Limb (tissue), 2 donors: Measurements from ENCODE around the gene NBPF1.
"Not testable (repeated sequence)": the region's sequence is repeated elsewhere in the genome, so short reads cannot be mapped to it uniquely, and the experiment has no call there.

ENCODE experiments used
- DNase-seq, 2 donors: peaks; one replicate each; pipeline ENCODE4 v3.0.0-alpha.2; 2016; ENCODE audit errors: extremely low spot score in 2 of 2

NBPF1 gene

DNA sequence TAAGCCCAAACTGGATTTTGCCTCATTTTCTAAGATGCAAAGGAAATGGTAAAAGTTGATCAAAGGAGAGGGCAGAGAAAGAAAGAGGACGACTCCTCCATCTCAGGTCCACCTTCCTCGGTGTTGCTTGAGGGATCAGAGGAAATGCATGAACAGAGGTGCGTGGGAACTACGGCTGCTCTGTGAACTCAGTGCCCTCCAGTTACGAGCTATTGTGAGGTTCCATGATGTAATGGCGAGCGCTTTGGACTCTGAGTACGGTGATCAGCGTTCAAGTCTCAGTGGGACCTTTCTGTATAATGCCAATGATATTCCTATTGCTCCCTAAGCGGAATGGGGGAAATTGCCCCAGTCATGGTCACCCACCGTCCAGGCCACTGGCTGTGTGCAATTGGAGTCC, 60.1 kb downstream of the NBPF1 start:
- not testable (repeated sequence) for DNase-seq

DNA sequence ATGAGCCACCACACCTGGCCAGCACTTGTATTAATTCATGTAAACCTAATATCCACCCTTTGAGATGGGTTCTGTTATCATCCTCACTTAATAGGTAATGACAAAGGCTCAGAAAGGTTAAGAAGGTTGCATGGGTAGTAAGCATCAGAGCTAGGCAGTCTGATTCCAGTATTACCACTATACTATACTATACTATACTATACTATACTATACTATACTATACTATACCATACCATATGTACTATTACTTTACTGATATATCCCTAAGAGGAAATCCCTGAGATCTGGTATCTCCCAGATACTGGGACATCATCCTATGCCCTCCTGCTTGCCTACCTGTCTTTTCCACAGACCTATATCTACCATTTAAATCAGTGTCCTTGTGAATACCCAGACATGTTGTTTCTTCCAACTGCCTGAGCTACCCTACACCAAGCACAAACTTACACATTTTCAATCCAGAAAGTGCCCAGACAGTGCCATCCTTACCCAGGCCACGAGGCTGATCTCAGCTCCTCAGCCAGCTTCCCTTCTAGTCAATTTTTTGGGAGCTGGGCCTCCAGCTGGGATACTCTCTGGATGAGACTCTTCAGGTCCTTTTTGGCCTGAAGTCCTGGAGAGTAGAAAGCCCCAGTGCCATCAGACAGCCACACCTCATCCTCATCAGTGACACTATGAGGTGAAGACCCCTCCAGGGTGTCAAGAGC, 63.0 kb downstream of the NBPF1 start:
- DNase-seq = not testable (repeated sequence)

DNA sequence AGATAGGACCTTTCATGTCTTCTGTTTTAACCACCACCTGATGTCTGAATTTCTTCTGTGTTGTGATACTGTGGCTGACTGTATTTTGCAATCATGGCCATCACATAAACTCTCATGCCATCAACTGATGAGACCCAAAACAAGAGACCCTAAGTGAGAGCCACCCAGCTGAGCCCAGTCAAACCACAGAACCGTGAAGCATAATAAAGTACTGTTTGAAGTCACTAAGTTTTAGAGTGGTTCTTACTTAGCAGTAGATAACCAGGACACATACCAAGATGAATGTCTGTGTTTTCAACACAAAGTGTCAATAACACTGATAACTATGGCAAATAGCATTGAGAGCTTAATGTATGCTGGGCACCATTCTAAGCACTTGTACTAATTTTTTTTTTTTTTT, 63.8 kb downstream of the NBPF1 start:
- DNase-seq = not testable (repeated sequence)

DNA sequence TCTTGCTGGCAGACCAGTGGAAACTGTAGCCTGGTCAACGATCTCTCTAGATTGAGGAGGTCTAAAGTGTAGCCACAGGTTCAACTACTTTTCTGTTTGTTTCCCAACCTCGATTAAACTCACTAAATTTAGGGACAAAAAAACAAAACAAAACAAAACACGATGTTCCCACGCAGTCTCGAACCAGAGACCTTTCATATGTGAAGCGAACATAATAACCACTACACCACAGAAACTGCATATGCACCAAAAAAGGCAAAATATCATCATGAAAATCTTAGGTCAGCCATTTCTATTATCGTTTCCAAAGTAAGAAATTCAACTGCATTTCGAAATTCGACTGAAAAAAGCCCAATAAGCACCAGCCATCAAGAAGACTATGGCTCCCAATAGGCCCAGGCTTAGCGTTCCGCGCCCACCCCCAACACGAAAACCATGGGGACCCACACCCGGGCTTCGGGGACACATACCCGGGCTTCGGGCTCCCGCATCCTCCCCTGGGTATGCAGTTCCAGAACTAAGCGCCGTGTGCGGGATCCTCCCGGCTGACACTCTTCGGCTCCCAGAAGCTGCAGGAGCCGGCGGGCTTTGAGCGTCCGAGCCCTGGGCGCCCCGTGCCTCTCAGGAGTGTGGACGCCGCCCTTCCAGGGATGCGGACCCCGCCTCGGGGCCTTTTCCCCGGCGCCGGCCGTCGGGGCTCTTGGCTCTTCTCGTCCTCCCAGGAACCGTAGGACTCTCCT, 65.7 kb downstream of the NBPF1 start:
- not testable (repeated sequence) for DNase-seq

DNA sequence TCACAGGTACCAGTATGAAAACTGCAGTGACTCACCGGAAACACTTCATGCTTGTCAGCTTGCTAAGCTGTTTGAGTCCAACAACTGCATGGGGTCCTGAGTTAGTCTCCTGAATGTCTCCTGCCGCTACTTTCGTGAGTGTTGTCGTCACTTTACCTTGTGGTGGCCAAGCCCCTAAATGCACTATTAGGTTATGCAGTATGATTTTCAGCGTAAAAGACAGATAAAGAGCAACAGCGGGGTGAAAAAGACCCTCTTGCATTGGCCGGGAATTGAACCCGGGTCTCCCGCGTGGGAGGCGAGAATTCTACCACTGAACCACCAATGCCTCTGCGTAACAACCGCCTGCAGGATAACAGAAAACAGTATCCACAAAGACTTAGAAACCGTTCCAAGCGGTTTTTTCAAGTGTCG, 67.7 kb downstream of the NBPF1 start:
- DNase-seq = peak; percentile 2 to 66

DNA sequence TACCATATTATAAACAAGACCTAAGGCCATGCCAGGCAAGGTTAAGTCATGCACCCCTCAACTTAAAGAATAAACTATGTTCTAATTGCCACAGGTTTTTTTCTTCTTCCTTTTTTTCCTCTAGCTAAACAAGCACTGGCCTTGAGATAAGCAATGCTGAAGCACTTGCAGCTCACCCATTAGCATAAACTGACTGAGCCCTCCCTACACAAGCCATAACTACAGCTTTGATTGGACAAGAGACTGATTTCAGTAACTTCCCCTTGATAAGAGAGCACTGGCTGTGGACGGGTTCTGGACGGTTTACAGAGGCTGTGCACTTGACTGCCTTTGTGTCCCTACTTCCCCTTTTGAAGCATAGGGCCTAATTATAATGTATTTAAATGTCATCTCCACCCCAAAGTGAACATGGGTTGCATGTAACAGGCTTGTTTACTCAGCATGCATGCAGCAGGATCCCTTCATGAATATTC, 72.9 kb downstream of the NBPF1 start:
- DNase-seq = not testable (repeated sequence)

DNA sequence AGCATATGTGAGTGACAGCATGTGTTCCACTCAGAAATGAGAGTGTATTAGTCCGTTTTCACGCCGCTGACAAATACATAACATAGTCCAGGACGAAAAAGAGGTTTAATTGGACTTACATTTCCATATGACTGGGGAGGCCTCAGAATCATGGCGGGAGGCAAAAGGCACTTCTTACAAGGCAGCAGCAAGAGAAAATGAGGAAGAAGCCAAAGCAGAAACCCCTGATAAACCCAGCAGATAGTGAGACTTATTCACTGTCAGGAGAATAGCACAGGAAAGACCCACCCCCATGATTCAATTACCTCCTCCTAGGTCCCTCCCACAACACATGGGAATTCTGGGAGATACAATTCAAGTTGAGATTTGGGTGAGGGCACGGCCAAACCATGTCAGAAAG, 75.8 kb downstream of the NBPF1 start:
- not testable (repeated sequence) for DNase-seq

DNA sequence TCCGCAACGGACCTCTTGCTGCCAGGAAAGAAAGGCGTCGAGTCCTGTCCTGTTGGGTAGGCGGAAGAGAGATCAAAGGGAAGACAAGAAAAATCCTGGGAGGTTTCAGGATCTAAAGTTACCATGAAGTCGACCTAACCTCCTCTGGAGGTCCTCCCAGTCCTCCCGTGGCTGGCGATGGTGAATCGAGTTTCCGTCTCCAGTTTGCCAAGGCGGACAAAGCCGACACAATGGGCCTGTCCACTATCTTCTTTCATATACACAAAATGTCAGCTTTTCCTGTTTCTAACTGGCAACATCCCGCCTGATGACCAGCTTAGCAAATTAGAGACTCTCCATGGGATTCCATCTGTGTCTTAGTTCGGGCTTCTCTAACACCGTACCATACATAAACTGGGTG, 76.6 kb downstream of the NBPF1 start:
- not testable (repeated sequence) for DNase-seq

DNA sequence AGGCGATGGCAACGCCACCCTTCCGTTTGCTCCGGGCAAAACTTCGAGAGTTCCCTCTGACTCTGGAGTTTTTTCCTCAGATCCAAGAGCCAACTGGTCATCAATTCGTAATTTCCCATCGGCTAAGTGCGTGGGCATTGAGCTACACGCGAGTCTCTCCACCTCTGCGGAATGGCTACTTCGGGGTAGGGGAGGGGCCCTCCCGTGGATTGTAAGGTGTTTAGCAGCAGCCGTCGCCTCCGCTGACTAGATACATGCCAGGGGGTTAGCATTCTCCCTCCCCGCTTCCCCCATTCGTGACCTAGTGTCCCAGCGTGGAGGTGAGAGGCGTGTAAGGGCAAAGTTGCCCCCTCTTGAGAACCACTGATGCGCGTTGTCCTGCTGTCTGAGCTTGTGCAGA, 77.5 kb downstream of the NBPF1 start:
- DNase-seq = not testable (repeated sequence)

DNA sequence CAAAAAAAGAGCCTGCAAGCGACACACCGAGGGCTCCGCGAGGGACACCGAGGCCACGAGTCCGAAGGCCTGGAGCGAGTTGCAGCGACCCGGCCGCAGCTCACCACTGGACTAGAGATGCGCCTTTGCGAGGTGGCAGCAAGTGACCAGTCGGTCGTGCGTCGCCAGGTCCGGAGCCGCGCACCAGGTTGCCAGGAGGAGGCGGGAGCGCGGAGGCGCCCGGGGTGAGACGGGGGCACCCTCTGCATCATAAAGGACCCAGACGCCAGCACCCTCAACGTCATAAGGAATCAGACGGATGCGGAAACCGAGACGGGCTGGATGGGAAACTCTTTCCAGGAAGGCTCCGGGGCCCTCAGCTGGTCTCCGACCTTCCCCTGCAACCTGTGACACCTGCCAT, 77.9 kb downstream of the NBPF1 start:
- peak in 1 of 2 donors; percentile 28 for DNase-seq

DNA sequence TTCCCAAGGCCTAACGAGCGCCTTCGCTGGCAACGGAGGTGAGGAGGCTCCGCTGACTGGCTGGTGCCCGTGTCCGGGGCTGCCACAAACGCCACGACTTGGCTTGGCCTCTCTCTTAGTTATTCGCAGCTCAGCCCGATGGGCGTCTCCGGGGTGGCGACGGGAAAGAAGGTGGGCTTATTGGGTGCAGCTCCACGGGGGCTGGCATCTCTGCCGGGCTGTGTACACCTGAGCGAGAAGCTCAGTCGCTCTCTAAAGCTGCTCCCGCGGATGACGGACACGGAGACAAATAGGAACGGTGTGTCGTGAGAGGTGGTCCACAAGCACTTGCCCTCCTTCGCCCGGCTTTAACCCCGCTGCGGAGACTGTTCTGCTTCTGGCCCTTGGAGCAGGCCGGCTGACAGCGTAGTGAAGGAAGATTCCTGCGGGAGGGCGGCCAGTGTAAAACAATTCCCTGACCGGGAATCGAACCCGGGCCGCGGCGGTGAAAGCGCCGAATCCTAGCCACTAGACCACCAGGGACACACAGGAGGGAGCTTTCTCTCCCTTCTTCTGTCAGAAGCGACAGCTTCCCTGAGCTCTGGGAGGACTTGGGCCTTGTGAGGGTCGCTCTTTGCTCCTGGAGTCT, 78.4 kb downstream of the NBPF1 start:
- DNase-seq = not testable (repeated sequence)

DNA sequence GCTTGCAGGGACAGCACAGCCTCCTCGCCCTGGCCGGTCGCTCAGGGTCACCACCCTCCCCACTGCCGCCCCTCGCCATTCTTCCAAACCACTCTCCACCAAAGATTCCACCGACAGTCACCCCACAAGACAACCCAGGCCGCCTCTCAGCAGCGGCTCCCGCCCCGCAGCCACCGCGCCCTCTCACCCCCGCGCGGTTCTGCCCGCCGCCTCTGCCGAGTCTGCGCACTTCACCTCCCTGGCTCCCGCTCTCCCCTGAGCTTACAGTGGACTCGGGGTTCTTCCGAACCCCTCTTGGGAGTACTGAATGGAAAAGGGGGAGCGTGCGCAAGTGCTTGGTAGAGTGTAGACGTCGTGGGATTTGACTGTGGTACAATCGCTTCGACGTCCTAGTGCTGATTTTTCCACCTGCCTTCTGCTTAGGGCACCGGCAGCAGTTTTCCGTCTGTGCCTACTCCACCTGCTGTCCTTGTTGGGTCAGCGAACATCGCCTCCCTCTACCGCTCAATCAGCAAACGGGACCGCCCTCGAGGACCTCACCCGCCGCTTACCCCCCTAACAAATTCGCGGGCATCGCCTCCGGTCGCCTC, 79.0 kb downstream of the NBPF1 start:
- DNase-seq = not testable (repeated sequence)

DNA sequence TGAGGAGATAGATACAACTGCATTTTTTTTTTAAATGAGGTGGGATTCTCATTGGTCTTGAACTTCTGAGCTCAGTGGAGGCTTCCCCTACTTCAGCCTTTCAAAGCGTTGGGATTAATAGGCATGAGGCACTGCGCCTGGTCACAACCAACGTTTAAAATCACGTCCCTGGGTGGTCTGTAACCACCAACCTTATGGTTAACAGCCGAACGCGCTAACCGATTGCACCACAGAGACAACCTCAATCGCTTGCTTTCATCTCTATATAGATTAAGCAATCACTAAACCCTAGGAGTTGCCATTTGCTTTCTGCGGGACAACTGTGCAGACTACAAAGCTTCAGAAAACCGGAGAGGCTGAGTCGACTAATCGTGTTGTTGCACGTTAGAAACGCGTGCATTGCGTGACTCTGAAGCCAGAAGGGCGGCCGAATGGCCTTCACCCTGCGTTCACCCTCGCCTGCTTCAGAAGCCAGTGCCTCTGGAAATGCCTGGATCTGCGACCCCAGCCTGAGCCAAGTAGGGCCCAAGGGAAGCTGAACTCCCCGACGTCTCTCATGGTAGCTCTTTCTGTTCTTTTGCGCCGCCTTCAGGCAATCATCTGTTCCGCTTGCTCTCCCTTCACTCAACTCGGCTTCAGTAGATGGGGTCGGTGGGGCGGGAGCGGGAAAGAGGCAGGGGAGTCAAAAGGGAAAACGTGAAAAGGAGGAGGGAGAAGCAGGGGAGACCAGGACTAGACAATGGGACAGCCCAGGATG, 81.0 kb downstream of the NBPF1 start:
- DNase-seq = not testable (repeated sequence)

DNA sequence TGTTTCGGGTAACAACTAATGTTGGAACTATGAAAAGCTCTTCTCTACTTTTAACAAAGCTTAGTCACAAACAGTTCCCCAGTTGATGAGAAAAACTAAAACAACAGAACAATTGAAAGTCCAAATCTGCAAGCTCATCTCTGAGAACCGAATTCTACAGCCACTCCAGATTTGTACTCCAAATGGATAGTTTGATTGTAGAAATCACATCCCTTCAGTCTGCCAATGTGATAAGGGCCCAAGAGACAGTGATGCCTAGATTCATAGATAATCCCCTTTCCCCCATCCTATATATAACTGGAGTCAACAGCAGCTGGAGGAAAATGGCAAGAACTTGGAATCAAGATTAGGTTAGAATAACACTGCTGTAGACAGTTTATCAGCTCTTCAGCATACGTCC, 85.0 kb downstream of the NBPF1 start:
- DNase-seq = not testable (repeated sequence)

DNA sequence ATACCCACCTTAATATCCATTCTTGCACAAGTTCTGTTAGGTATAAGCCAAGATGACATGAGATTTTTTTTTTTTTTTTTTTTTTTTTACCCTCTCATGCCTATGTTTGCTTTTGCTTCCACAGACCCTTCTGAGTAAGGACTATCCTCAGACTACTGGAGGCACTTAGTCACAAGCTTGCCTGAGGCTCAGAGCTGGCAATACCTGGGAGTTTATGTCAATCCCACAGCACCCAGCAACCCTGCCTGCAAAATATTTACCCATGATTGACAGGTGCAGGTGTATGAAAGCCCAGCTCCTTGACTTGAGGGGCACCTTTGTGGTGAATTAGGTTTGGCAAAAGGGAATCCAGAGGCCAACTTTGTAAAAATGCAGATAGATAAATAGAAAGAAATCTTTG, 87.6 kb downstream of the NBPF1 start:
- not testable (repeated sequence) for DNase-seq

DNA sequence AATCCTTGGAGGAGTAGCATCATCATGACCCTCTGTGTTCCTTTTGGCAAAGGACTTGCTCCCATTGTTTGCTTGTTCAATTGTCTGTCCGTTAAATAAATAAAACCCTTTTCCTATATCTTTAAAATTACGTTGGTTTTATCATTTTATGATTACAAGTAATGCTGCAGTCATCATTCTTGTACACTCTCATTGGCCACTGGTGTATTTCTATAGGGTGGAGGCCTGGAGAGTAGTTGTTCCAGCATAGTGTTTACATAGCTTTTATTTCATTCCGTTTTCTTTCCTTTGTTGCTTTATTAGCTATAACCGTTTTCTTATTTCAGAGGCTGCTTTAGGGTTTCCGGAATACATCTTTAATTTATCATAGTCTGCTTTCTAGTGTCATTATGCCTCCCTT, 91.7 kb downstream of the NBPF1 start:
- DNase-seq = not testable (repeated sequence)

DNA sequence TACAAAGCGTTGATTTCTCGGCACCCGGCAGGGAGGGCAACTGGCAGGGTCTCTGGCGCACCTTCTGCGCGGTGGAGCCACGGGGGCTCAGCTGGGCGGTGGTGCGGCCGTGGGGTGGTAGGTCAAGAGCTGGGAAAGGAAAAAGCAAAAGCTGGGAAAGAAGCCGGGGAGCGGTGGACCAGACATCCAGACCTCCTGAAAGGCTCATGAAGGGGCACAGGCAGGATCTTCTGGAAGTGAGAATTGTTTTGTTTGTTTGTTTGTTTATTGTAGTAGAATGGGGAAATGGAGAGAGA, 92.1 kb downstream of the NBPF1 start:
- no peak for DNase-seq

DNA sequence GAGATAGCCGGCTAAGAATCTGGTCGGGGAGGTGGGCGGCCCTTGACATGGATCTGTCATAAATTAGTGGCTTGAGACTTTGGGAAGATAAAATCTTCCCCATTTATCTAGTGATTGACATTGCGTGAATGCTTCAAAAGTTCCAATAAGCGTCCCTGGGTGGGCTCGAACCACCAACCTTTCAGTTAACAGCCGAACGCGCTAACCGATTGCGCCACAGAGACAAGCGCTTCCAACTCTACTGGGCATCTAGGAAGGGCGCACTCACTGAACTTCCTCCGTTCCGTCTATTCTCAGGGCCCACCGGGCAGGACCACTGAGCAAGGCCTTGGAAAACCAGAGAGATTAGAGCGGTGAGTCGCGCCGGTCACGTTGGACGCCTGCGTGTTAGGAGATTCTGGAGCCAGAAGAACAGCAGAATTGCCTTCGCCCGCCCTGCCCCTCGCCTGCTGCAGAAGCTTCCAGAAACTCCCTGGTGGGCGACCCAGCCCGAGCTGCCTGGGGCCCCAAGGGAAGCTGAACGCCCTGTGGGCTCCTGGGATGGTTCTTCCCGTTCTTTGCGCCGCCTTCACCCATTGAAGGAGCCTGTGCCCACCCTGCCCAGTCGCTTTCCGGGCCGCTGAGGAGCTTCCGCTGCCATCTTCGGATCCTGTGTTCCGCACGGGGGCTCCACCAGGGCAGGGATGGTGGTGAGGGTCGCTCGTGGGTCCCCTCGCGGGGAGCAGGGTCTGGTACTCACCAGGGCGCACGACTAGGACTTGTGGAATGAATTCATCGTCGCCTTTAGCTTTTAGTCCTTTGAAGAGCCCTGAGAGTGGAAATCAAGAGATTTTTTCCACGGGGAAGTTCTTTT, 92.7 kb downstream of the NBPF1 start:
- DNase-seq = peak in 1 of 2 donors; percentile 43

DNA sequence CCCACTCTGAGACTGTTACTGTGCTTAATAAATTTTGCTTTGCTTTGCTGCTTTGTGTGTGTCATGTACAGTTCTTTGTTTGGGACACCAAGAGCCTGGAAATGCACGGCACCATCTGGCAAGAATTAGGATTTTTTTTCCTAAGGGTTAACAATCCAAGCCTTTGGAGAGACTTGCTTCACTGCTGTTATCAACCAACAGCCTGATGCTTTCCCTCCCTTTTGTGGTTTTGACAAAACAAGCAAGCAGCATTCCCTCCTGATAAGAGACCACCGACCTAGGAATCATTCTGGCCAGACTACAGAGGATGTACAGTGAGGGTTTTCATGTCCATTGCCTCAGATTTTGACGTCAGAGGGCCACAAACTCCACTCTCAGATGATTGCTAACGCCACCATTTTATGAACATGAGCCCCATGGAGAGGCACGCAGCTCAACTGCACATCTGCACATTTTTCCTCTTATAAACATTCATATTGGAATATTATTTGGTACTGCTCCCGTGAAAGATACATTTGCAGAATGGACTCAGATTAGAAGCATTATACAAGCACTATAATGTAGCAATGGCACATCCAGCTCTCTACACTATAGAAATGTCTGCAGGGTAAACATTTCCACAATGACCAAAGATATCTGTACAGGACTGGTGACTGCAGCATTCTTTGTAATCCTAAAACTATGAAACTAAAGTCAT, 94.0 kb downstream of the NBPF1 start:
- not testable (repeated sequence) for DNase-seq

DNA sequence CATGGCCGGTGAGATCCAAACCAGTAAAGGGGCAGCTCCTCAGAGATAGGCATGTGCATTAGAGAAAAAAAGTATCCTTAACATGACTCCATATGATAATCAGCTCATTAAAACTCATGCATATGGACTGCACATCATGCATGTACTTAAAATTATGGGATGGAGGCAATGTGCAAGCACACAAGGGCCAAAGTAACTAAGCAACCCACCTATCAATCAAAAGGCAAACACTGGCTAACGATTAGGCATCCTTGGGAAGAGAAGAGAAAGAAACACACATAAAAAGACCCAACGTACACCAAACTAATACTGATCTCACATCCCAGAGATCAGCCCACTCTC, 94.5 kb downstream of the NBPF1 start:
- not testable (repeated sequence) for DNase-seq
